Measurements from ENCODE around the gene RNPS1.

Gene RNPS1

GRCh38 chr16:2275476-2276367, 7.8 kb upstream of the RNPS1 start:
- Histone ChIP-seq H3K4me1 (ENCODE audit: insufficient read depth, poor library complexity, severe bottlenecking) (no peaks in the 10 kb centered on the region), H3K36me3 (ENCODE audit: low read depth) (no peaks in the 10 kb centered on the region), H3K9me3 (ENCODE audit: severe bottlenecking) (no peaks in the 10 kb centered on the region), H3K4me3 (ENCODE audit: severe bottlenecking) (no peak overlapping the region), H3K27ac (ENCODE audit: poor library complexity, severe bottlenecking) (no peak overlapping the region), H3K27me3 (ENCODE audit: insufficient read depth, poor library complexity, severe bottlenecking) (no peaks in the 10 kb centered on the region)
- DNase-seq (ENCODE audit: low spot score) = no peak
- ATAC-seq (ENCODE audit: low read depth) = no peak
- no peak for TF ChIP-seq CTCF (IDR thresholded peaks at IDR 0.05; ENCODE audit: poor library complexity, severe bottlenecking)

GRCh38 chr16:2273931-2274330, 6.0 kb upstream of the RNPS1 start:
- Histone ChIP-seq H3K27ac (ENCODE audit: poor library complexity, severe bottlenecking) (no peak overlapping the region), H3K9me3 (ENCODE audit: severe bottlenecking) (no peaks in the 10 kb centered on the region), H3K4me3 (ENCODE audit: severe bottlenecking) (no peak overlapping the region), H3K36me3 (ENCODE audit: low read depth) (no peaks in the 10 kb centered on the region), H3K4me1 (ENCODE audit: insufficient read depth, poor library complexity, severe bottlenecking) (peaks cover 4% of the 10 kb centered on the region), H3K27me3 (ENCODE audit: insufficient read depth, poor library complexity, severe bottlenecking) (no peaks in the 10 kb centered on the region)
- no peak for TF ChIP-seq CTCF (IDR thresholded peaks at IDR 0.05; ENCODE audit: poor library complexity, severe bottlenecking)
- DNase-seq (ENCODE audit: low spot score) (no peak), ATAC-seq (ENCODE audit: low read depth) (no peak)

- H3K4me1 ChIP-seq (ENCODE audit: insufficient read depth, poor library complexity, severe bottlenecking) = peaks cover 4% of the 10 kb centered on the region
- ATAC-seq (ENCODE audit: low read depth) (no peak), DNase-seq (ENCODE audit: low spot score) (no peak)
- no peak overlapping the region for H3K27ac ChIP-seq (ENCODE audit: poor library complexity, severe bottlenecking)
- H3K27me3 ChIP-seq (ENCODE audit: insufficient read depth, poor library complexity, severe bottlenecking) = no peaks in the 10 kb centered on the region
- H3K36me3 ChIP-seq (ENCODE audit: low read depth) = no peaks in the 10 kb centered on the region
- no peak overlapping the region for H3K4me3 ChIP-seq (ENCODE audit: severe bottlenecking)
- no peaks in the 10 kb centered on the region for H3K9me3 ChIP-seq (ENCODE audit: severe bottlenecking)
- no peak for TF ChIP-seq CTCF (IDR thresholded peaks at IDR 0.05; ENCODE audit: poor library complexity, severe bottlenecking)
Observed at GRCh38 chr16:2273484-2273883, 5.6 kb upstream of the RNPS1 start.

GRCh38 chr16:2271848-2272461, 4.0 kb upstream of the RNPS1 start:
- H3K27ac ChIP-seq (ENCODE audit: poor library complexity, severe bottlenecking) = no peak overlapping the region
- DNase-seq (ENCODE audit: low spot score) = no peak
- H3K9me3 ChIP-seq (ENCODE audit: severe bottlenecking) = no peaks in the 10 kb centered on the region
- H3K27me3 ChIP-seq (ENCODE audit: insufficient read depth, poor library complexity, severe bottlenecking) = no peaks in the 10 kb centered on the region
- TF ChIP-seq CTCF (IDR thresholded peaks at IDR 0.05; ENCODE audit: poor library complexity, severe bottlenecking) = no peak
- ATAC-seq (ENCODE audit: low read depth) = no peak
- H3K4me3 ChIP-seq (ENCODE audit: severe bottlenecking) = no peak overlapping the region
- H3K36me3 ChIP-seq (ENCODE audit: low read depth) = no peaks in the 10 kb centered on the region
- peaks cover 4% of the 10 kb centered on the region for H3K4me1 ChIP-seq (ENCODE audit: insufficient read depth, poor library complexity, severe bottlenecking)

Data from RWPE2 (cell line).